Activated naive CD8-positive, alpha-beta T cell treated with anti-CD3 and anti-CD28 coated beads, Interleukin-2, amount 50 U/mL, for 16 hours (primary cell): ENCODE data around the gene FCHSD2.
"Not testable (repeated sequence)": the region's sequence is repeated elsewhere in the genome, so short reads cannot be mapped to it uniquely, and the experiment has no call there.

Source experiments
- DNase-seq: peaks from one replicate; pipeline ENCODE4 v3.0.0-alpha.2; 2020; ENCODE audit warnings: low read depth, low spot score

The FCHSD2 gene

DNA sequence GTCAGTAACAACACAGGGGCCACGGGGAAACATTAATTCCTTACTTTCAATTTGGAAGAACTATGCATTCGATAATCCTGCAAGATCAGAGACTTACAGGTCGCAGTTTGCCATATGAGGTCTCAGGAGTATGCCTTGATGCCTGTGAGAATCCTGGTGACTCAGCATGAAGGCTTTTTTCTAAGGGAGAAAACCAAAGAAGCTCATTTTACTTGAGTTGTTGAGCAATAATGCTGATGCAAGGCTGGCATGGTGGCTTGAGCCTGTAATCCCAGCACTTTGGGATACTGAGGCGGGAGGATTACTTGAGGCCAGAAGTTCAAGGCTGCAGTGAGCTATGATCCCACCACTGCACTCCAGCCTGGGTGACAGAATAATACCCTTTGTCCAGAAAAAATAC, 301.3 kb downstream of the FCHSD2 start:
- no peak for DNase-seq

DNA sequence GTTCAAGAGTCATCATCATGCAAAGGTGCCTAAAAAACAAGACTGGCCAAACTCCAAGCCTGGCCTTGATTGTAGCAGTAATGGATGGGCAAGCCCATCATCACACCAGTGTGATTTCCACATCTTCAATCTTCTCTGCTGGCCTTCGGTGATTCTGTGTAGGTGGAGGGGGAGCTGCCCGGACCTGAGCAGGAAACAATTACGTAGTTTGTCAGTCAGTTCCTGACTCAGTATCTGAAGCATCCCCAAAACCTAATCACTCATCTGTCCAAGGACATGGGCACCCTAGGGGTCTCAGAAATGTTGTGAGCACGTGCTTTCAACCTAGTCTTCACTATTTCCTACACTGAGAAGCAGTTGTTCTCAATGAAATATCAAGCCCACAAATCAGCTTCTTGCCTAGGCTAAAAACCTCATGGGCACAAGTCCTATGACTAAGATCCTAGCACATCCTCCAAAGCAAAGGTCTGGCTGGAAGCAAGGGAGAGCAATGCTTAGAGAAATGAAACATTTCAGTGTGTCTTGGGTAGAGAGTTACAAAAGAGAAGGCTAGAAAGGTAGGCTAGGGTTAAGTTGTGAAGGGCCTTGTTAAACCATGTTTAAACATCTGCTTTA, 303.3 kb downstream of the FCHSD2 start:
- DNase-seq, result no peak

DNA sequence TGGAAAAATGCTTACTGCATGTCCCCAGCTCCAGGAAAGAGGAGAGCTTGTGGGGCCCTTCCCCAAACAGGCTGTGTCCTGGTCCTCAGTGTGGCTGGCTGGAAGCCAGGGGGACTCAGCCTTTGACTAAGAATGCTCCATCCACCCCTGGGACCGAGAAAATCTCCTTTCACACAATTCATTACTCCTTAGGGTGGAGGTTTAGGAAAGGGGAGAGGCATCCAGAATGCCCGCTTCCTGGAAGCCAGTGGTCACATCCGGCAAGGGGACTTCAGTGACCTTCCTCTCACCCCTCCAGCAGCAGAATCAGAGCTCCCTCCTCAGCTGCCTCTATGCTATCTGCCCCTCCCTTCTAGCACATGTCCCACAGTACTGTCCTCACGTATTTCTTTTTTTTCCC, 306.0 kb downstream of the FCHSD2 start:
- no peak for DNase-seq

DNA sequence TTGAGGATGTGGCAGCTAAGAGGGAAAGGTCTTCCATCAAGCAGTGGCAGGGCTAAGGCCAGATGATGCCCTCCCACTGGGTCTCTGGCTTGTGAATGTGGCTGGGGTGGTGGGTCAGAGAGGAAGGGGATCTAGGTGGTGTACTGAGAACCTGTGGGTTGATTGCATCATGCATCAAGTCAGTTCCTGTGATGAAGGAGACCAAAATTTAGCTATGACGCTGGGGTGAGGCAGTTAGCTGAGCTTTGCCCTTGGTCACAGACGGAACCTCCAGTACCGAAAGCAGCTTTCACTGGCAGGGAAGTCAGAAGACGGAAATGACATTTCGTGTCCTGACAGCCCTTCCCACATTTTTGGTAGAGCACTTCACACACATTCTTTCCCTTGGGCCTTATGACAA, 307.2 kb downstream of the FCHSD2 start:
- DNase-seq, result no peak

DNA sequence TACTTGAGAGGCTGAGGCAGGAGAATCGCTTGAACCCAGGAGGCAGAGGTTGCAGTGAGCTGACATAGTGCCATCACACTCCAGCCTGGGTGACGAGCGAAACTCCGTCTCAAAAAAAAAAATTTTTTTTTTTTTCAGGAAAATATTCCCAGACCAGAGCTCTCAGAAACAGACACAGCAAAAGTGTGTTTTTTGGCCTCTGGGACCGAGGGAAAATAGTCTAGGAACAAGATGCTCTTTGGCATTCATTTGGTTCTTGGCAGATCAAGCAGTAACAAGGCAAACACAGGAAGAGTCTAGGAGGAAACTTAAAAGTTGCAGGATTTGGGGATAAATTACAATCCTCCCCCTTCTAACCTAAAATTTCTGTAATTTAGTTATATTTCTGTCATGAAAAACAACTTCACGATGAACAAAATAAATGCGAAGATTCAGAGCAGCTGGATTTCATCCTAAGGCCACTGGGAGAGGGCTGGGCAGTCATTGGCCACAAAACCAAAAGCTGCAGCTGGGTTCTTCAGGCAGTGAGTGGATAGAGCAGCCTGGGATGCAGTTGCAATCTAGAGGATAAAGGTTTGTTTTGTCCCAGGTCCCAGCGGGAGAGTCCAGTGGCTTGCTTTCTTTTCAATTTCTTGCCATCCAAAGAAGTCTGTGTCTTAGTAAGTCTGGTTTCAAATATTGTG, 308.2 kb downstream of the FCHSD2 start:
- DNase-seq, result no peak

DNA sequence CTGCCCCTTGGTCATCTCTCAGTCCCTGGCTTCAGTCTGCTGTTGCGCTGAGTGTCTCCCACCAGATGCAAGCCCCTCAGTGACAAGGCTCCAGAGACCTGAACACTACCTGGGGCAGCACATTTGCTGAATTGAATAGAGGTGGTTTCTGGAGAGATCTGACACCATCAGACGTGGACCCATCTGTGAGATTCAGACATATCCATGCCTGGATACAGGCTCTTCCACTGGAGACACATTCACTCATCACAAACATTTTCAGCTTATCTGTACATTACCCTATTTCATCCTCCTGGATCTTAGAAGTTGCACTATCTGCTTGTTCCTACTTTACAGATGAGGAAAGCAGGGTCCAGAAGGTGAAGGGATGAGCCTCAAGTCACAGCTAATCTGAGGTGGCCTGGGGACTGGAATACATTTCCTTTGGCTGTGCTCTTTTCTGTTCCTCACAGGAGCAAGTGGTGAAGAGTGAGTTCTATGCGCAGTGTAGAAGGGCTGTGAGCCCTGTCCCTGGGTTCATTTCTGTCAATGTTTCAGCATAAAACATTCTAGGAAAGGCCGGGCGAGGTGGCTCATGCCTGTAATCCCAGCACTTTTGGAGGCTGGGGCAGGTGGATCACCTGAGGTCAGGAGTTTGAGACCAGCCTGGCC, 308.9 kb downstream of the FCHSD2 start:
- no peak for DNase-seq

DNA sequence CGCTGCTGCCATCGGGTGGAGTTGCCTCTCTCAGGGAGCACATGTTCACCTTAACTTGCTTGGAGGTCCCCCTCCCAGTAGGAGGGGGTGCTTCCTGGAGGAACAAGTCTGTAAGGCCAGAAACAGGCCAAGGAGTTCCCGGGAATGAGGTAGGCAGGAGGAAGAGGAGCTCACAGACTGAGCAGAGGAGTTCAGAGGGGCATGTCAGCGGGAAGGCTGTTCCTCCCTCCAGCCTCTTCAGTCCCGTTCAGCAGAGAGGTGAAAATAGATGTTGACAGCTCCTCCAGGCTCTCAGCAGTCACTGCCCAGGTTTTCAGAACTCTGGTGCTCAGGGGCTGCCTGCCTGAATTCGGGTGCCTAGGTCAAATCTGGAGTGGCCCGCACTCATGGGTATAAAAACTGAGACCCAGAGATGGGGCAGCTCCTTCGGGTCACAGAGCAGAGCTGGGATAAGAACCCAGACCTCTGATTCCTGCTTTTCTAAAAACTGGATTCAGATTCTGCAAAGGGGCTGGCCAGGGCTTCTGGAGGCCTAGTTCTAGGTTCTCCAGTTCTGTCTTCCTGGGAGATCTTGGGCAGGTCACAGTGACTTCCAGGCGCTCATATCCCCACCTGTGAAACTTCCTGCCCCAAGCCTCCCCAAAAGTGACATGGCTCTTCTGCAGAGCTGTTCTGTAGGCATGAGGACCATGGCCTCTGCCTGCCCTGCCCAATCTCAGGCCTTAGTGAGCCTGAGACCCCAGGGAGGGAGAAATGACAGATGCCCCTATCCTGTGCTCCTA, 309.6 kb downstream of the FCHSD2 start:
- DNase-seq, result no peak

DNA sequence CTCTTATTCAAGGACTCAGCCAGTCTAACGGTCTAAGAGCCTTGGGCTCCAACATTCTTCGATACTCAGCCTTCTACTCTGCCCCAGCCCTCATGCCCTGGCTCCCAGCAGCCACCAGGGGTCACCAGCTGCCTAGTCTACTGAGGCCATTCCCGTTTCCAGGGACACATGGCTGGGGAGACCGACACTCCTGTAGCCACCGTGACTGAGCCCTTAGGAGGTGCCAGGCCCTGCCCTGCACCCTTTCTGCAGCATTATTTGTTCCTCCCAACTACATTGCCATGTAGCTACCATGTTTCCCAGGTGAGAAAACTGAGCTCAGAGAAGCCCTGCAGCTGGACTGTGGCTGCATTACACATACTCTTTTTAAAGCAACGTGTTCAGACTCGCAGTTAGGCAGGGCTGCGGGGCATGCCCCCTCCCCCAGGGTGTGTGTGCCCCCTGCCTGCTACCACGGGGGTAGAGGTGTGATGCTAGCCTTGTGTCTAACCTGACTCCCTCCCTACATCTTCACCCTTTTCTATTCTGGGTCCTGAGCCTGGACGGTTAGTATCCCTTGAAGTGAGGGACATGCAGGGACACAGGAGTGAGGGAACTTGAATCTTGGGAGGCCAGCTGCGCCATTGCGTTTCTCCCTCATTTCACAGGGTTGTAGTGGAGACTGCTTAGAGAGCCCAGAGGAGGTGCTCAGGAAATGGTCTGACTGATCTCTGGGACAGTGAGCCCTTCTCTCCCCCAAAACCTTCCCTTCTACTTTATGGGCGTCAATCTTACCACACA, 310.4 kb downstream of the FCHSD2 start:
- no peak for DNase-seq

DNA sequence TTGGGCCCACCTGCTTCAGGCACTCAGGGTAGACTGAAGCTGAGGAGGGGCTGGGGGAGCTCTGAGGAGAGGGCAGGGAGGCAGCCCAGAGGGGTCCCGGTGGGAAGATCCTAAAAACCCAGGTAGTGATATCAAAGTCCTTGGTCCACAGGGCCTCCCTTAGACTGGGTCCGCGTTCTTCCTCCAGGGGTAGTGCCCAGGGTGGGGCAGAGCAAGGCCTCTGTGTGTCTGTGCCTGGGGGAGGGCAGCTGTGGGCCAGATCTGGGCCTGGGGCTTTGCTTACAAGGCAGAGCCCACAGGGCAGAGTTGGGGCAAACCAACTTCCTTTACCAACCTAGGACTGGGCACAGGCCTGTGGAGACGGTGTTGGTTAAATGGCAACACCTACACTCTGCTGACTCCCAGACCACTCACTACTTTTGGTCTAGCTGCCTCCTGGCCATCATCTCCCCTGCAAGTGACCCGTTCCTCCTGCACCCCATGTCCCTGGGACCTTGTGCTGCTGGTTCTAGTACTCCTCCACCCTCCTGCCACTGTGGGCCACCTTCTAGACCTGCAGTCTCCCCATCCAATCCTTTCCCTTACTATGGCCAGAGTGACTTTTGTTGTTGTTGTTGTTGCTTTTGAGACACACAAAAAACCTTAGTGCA, 312.1 kb downstream of the FCHSD2 start:
- no peak for DNase-seq

DNA sequence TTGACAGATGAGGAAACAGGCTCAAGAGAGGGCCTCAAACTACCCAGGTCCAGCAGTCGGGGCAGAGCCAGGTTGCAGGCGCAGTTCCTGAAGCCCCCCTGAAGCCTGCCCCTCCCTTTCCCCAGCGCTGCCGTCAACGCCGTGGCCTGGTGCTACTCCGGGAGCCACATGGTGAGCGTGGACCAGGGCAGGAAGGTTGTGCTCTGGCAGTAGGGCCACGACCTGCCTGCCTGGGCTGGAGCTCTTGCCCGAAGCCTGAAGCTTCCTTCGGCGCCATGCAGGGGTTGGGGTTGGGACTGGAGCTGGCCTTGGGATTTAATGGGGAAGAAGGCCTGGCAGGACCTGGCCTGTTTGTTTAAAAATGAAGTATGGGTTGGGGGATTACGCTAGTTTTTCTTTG, 312.9 kb downstream of the FCHSD2 start:
- DNase-seq, result no peak

DNA sequence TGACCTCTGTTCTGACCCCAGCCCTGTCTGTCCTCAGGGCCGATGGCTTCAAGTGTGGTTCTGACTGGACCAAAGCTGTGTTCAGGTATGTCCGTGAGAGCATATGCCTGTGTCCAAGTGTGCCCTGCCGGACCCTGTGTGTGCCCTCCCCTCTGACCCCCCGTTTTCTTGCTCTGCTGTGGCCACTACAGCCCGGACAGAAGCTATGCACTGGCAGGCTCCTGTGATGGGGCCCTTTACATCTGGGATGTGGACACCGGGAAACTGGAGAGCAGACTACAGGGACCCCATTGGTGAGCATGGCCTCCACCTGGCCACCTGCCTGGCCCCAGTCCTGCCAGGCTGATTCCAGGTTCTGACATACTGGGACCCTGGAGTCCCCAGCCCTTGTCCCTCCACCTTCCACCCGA, 313.4 kb downstream of the FCHSD2 start:
- DNase-seq, result no peak

DNA sequence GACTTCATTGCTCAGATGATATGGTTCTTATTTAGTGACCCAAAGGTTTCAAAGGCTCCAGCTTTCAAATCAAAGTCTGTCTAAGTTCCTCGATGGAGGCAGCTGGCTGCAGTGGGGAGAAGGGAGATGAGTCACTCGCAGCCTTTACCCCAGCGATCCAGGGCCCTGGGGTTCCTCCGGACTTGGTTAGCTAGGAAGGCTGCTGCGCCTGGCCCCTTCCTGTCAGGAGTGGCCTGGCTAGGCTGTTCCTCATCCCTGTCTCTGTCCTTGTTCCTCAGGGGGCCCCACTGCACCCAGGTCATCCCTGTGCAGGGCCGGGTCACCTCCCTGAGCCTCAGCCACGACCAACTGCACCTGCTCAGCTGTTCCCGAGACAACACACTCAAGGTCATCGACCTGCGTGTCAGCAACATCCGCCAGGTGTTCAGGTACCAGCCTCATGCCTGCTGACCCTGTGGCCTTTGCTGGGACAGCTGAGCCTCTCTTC, 314.0 kb downstream of the FCHSD2 start:
- no peak for DNase-seq

DNA sequence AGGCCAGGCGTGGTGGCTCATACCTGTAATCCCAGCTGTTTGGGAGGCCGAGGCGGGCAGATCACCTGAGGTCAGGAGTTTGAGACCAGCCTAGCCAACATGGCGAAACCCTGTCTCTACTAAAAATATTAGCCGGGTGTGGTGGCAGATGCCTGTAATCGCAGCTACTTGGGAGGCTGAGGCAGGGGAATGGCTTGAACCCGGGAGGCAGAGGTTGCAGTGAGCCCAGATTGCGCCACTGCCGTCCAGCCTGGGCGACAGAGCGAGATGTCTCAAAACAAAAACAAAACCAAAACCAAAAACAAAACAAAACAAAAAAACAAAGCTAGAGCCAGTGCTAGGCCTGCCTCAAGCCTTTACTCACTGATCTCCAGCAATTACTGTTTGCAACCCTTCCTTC, 314.5 kb downstream of the FCHSD2 start:
- not testable (repeated sequence) for DNase-seq

DNA sequence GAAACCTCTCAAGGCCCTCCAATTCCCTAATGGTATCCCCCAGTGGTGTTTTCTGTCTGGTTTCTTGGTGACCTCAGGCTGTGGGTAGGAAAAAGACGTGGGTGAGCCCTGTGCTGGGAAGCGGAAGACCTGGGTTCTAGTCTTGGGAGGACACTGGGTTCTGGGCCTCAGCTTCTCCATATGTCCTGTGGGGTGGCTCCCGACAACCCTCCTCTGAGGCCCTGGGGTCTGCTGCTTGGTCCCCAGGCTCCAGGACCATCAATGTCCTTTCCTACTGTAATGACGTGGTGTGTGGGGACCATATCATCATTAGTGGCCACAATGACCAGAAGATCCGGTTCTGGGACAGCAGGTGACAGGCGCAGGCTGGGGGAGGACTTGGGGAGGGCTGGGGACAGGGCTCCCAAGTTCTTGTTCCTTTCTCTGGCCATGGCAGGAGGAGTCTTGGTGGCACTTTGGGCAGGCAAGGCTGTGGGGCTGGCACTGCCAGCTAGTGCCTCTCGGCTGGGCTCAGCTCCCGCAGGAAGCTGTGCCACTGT, 315.1 kb downstream of the FCHSD2 start:
- DNase-seq, result no peak

DNA sequence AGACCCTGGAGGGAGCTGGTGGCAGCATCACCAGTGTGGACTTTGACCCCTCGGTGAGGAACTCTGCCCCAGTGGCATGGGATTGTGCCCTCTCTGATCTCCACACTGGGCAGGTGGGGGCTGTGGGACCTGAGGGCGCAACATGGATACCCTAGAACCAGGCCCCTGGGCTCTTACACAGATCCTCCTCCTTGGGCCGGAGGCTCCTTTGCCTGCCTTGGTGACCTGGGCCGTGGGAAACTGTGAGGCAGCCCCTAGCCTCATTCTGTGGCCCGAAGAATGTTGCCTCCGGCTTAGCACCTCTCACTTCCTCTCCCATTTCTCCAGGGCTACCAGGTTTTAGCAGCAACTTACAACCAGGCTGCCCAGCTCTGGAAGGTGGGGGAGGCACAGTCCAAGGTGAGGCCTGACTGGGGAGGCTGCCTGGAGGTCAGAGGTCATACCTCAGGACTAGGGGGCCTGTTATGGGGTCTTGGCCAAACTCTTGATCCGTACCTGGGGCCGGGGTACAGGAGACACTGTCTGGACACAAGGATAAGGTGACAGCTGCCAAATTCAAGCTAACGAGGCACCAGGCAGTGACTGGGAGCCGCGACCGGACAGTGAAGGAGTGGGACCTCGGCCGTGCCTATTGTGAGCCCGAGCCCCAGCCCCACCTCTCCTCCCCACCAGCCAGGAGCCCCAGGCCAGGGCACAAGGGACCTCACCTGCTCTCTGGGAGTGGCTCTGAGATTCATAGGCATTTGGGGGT, 315.8 kb downstream of the FCHSD2 start:
- no peak for DNase-seq

DNA sequence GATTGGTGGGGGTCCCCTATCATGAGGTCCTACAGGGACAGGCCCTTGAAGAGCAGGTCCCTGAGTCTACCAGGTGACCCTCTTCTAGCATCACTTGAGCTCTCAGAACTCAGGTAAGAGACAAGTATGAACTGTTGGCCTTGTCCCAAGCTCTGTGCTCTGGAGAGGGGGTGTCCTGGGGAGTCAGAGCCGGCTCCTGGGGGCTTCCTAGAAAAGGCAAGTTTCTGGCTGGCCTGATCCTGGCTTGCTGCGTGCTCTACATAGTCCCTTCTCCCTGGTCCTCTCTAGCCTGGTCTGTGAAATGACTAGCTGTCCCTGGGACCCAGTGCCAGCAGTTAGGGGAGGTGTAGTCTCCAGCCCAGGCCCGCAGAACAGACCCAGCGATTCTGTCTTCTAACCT, 316.5 kb downstream of the FCHSD2 start:
- DNase-seq, result no peak

DNA sequence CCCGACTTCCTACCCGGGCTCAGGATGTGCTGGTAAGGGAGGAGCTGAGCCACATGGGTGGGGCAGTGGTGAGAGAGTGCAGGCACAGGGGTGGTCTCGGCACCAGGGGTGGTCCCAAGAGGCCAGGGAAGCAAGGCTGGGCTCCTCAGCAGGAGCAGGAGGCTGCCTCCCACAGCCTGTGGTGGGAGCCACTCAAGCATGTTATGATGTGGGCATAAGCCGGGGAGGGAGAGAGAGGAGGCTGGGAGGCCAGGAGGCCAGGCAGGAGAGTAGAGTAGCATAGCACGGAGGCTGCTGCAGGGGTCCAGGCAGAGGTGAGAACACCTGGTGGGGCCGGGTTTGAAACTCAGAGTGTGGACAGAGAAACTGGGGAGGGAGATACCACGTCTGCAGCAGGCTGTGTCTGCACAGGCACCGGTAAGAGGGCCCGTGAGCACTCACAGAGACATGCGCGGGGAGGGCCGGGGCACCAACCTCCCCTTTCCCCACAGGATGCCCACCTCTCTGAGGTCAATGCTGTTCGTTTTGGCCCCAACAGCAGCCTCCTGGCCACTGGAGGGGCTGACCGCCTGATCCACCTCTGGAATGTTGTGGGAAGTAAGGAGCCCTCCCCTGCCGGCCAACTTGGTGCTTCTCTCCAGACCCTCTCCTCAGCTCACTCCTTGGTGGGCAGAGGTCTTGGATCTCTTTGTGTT, 317.2 kb downstream of the FCHSD2 start:
- no peak for DNase-seq

DNA sequence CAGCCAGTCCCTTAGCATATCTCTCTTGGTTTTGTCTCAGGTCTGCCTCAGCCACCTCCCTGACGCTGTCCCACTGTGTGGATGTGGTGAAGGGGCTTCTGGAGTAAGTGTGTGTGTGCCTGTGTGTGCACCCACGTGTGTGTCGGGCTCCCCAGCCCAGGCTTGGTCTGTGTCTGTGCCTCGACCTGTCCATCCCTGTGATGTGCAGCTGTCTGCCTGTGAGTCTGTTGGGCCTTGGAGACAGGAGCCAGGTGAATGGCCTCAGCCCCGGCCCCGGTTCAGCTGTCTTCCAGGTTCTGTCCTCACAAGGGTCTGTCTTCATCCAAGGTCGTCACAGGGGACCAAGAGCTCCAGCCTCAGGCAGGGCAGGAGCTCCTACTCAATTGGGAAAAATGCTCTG, 318.1 kb downstream of the FCHSD2 start:
- DNase-seq, result no peak

DNA sequence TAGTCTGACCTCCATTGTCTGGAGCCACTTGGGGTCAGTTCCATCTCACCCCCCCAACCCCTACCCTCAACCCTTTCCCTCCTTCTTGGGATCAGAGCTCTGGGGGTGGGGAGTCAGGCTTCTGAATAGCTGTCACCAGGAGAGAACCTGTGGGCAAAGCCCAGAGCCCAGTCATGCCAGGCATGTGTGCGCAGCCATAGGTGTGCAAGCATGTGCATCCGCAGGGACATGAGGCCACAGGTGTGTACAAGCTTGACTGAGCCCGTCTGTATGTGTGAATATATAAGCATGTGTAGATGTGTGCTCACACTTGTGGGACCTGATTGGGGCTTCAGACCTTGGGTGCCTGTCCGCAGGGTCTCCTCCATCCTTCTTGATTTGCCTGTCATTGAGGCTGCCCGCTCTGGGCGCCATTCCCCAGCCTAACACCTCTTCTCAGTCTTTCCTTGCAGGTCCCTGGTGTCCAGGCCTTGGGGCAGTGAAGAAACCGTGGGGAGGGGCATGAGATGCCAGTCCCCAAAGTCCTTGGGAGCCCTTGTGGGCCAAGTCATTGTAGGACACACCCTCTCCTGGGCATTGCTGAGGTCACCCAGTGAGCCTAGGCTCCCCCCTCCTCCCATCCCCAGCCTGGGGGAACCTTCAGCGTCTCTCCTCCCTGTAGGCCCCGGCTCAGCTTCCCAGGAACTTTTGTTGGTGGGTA, 318.9 kb downstream of the FCHSD2 start:
- DNase-seq, result no peak
